Fibroblast of skin of right biceps (primary cell): ENCODE data around the gene SMC2.

ENCODE experiments used
- DNase-seq: peaks from one replicate; pipeline ENCODE4 v3.0.0-alpha.2; 2013

The SMC2 gene

GRCh38 chr9:104093647-104094533, at the start of gene SMC2:
SMC2 (plus strand) TSS chr9:104094309; CDS start chr9:104095385, 1,076 bp downstream.
- DNase-seq: peak; percentile 92

- no peak for DNase-seq
These were observed 25.6 kb upstream of the SMC2 start for GRCh38 chr9:104068546-104068945.

GRCh38 chr9:104069288-104069687, 24.8 kb upstream of the SMC2 start:
- DNase-seq: no peak

- DNase-seq: no peak
These were observed 22.5 kb upstream of the SMC2 start for GRCh38 chr9:104071589-104071988.

DNA sequence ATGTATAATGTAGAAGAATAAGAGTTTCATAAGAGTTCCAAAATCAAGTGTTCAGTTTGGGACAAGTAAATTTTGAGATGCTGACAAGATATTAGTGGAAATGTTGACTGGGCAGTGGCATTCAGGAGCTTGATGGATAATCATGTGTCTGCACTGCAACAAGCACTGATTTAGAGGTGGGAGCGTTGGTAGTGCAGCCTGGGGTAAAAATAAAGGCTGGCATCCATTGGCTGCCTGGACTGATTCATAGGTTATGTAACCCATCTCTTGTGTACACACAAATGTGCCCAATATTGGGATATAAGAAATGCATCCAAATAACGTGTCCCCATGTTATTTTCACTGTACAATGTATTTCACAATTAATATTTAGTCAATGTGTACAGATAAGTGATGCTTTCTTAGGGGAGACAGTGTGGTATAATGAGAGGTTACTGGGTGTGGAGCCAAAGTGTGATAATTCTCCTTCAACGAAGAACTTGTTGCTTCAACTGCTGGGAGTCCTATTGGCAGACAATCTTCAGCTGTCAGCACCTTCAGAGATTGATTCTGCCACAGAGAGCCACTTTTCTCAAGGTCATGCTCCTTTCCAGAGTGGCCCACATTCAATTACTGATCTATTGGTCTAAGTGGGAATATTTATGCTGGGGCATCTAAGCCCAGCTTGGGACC, 20.9 kb upstream of the SMC2 start:
- DNase-seq: no peak

DNA sequence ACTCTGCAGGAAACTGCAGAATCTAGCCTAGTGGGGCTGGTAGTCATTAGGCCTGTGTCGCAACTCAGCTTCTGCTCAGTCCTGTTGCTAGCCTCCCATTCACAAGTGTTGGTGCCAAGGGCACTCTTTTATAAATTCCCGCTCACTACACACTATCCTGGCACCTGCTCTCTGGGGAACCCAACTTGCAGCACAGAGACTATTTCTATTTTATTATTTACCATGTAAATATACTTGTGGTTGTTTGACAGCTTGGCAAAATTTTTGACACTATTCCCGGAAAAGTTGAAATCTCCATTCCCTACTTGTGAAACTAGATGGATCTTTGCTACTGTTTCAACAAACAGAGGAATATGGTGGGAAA, 20.4 kb upstream of the SMC2 start:
- DNase-seq: no peak

- DNase-seq: peak; percentile 69
These were observed 19.2 kb upstream of the SMC2 start for GRCh38 chr9:104074876-104075275.

- peak; percentile 85 for DNase-seq
These were observed 18.0 kb upstream of the SMC2 start for GRCh38 chr9:104075801-104076753.

- DNase-seq: no peak
These were observed 15.5 kb upstream of the SMC2 start for GRCh38 chr9:104078596-104078995.

- DNase-seq: no peak
These were observed 13.1 kb upstream of the SMC2 start for GRCh38 chr9:104080983-104081382.

DNA sequence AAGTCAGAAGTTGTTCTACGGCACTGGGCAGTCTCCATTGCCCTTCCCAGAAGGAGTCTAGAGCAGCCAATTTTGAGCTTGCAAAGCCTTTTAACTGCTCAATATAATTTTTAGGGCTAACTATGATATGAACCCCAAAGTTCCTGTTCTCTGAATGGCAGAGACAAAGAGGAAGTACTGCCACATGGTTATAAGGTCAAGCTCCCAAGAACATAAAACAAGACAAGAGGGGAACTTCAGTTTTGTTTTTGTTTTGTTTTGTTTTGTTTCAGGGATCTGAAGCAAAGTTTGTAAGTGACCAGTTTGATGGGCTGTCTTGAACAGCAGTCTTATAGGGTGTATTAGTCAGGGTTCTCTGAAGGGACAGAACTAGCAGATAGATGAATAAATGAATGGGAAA, 11.9 kb upstream of the SMC2 start:
- no peak for DNase-seq

GRCh38 chr9:104085525-104085924, 8.6 kb upstream of the SMC2 start:
- no peak for DNase-seq

GRCh38 chr9:104087894-104088293, 6.2 kb upstream of the SMC2 start:
- DNase-seq: no peak

DNA sequence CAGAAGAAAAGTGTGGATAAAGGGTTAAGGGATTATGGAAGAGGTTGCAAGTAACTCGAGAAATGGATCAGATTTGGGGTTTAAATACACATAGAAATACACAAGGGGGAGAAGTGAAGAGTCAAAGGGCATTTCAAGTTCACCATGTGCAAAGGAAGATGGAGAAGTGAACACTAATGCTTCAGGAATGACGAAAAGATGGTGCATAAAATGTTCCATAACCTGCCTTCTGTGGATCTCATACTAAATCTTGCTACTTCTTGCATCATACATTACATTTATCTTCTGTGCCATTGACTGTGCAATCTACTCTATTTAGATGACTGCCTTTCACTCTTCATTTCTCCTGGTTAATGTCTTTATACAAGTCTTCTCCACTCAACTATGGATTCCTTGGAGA, 5.7 kb upstream of the SMC2 start:
- peak; percentile 39 for DNase-seq

DNA sequence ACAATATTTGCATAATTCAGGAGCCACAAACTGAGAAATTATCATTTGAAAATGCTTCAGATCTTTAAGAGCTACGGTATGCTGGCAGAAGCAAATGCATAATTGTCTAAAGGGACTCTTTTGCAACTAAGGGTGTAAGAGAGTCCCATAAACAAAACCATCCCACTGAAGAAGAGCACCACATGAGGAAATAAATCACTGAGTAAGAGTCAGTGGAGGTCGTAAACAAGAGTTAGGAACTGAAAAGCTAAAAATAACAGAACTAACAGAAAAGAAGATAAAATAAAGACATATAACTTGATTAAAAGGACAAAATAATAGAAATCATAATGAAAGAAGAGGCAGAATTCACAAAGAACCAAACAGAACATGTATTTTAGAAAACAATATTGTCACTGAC, 3.5 kb upstream of the SMC2 start:
- no peak for DNase-seq

GRCh38 chr9:104091116-104091515, 3.0 kb upstream of the SMC2 start:
- DNase-seq: no peak

DNA sequence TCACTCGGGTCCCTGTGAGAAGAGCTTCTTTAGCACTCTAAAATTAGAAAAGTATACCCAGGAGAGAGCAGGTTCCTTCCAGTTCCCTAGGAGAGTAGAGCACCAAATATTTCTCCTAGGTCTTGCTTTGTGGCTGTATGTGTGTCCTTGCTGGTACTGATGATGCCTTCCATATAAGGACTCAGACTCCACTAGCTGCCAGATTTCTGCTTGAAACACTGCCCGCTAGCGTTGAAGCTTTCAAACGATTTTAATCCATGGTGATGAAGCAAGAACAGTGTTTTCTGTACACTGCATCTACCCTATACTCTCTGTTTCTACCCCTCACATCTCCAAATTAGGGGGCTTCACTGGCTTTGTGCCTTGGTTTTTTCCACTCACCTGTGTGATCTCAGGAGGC, 2.4 kb upstream of the SMC2 start:
- DNase-seq: no peak

- no peak for DNase-seq
These were observed 1.9 kb upstream of the SMC2 start for GRCh38 chr9:104092192-104092591.

GRCh38 chr9:104092875-104093600, 1.1 kb upstream of the SMC2 start:
- peak; percentile 14 for DNase-seq

GRCh38 chr9:104094534-104095015, 466 bp downstream of the SMC2 start:
- DNase-seq: no peak

DNA sequence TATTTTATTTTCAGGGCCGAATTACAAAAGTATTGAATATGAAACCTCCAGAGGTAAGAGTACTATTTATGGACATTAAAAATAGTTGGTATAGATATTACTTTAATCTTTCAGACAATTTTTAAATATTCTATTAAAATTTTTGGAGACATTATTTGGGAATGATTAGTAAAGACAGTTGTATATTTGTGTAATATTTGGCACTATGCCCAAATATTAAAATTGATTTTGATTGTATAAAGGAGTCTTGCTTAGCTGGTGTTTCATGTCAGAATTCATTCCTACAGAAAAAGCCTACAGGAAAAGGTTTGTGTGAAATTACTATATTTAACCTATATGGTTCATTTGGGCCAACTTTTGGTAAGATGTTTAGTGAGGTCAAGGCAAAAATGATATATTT, 5.5 kb downstream of the SMC2 start:
- DNase-seq: no peak

DNA sequence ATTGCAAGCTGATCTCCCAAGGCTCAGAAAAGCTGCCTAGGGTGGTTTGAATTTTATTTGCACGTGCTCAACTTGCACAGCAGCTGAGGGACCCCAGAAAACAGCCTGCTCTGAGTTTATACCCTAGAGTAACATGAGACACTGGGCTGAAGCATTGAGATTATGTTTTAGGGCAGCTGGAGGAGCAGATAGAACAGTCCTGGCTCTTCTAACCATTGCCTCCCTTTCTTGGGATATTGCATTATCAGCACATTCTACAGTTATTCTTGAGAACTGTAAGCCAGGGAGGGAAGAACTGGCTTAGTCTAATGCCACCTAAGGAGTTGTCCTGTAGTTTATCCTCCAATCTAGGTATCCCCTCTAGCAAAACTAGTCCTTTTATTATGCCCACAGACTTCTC, 10.3 kb downstream of the SMC2 start:
- DNase-seq: no peak
